GM20000 (cell line): ENCODE measurements around the gene MSI2.

Source experiments
- DNase-seq: peaks from one replicate; pipeline ENCODE4 v3.0.0; 2012; ENCODE audit warnings: low spot score
- CTCF ChIP-seq: IDR thresholded peaks from 2 replicates; pipeline ENCODE4 v1.5.1; 2012; ENCODE audit warnings: mild to moderate bottlenecking, control low read depth; ENCODE audit errors: extremely low read depth, missing control alignments

MSI2 gene

GRCh38 chr17:57705921-57706695 is 449.8 kb downstream of the MSI2 start:
- TF ChIP-seq CTCF, result no peak
- no peak for DNase-seq

- DNase-seq, result no peak
- TF ChIP-seq CTCF, result no peak
Observed at GRCh38 chr17:57706761-57707160, 450.4 kb downstream of the MSI2 start.

GRCh38 chr17:57707892-57708291 is 451.6 kb downstream of the MSI2 start:
- DNase-seq, result no peak
- TF ChIP-seq CTCF, result no peak

- DNase-seq, result no peak
- TF ChIP-seq CTCF, result no peak
Observed at GRCh38 chr17:57708410-57708809, 452.1 kb downstream of the MSI2 start.

GRCh38 chr17:57713140-57713539 is 456.8 kb downstream of the MSI2 start:
- TF ChIP-seq CTCF, result no peak
- no peak for DNase-seq

- TF ChIP-seq CTCF, result no peak
- no peak for DNase-seq
Observed at GRCh38 chr17:57714665-57715180, 458.4 kb downstream of the MSI2 start.

- TF ChIP-seq CTCF, result no peak
- DNase-seq, result no peak
Observed at GRCh38 chr17:57715981-57716380, 459.7 kb downstream of the MSI2 start.
